Measurements from ENCODE around the gene DRD1. TPM values are rescaled to one million over a fixed set of nuclear protein-coding genes. Genes with fewer than 3 reads are reported as not detected.

The DRD1 gene
- total RNA-seq (under 1 TPM; 0.17 to 0.37 TPM), polyA plus RNA-seq (ENCODE audit: insufficient read length in 6 of 6) (under 1 TPM; 0.09 to 0.35 (median 0.13) TPM)
- long read RNA-seq, donor 1 = 0 reads
- long read RNA-seq, donor 2 = 0 reads
- long read RNA-seq, donor 3 = 0 reads
- long read RNA-seq, donor 4 = 0 reads
- long read RNA-seq, donor 5 = 0 reads
- long read RNA-seq, donor 6 = 0 reads
- long read RNA-seq, donor 7 = 0 reads
- long read RNA-seq, donor 8 = 0 reads
- long read RNA-seq, donor 9 = 0 reads
- long read RNA-seq, donor 10 = 0 reads
- long read RNA-seq, donor 11, full-length matches to known transcripts = 1 of 1 reads
- long read RNA-seq, donor 11, partial matches to known transcripts = 0 of 1 reads
- long read RNA-seq, donor 11, other reads (novel, unspliced or antisense) = 0 of 1 reads
- long read RNA-seq, donor 12 = 0 reads

GRCh38 chr5:175444060-175444904, at the start of gene DRD1:
Gene DRD1, minus strand, starts transcription at chr5:175444182. Its CDS starts 1,083 bp downstream, at chr5:175443099.
- DNase-seq (peak in 3 of 4 donors; percentile 36 to 89 (median 51)), ATAC-seq (peak; percentile 92)
- Histone ChIP-seq H3K36me3 (no peaks in the 10 kb centered on the region), H3K27ac (no peak within 1 kb of the TSS), H3K9me3 (no peaks in the 10 kb centered on the region), H3K4me3 (peak within 1 kb of the TSS; percentile 20 to 24), H3K4me1 (peaks cover 5 to 15% of the 10 kb centered on the region in 2 donors), H3K27me3 (peaks cover 22 to 96% of the 10 kb centered on the region in 2 donors)
- intact Hi-C loops (cut with DNase I) = loop anchor here in 1 of 2 donors (5.0 kb wide), 1 partner anchor 492 kb away; no protein-coding TSS in a partner anchor
- TF ChIP-seq CTCF (IDR thresholded peaks at IDR 0.05) = peak; percentile 67 to 78

GRCh38 chr5:175493726-175494125, 49.7 kb upstream of the DRD1 start:
- H3K27me3 ChIP-seq = no peaks in the 10 kb centered on the region
- H3K9me3 ChIP-seq = no peaks in the 10 kb centered on the region
- H3K36me3 ChIP-seq = peaks cover 0 to 45% of the 10 kb centered on the region in 2 donors
- DNase-seq = no peak
- H3K4me3 ChIP-seq = no peak overlapping the region
- H3K4me1 ChIP-seq = no peaks in the 10 kb centered on the region
- no peak for ATAC-seq
- intact Hi-C loops (cut with DNase I) = no loop called here
- H3K27ac ChIP-seq = no peak overlapping the region
- TF ChIP-seq CTCF (IDR thresholded peaks at IDR 0.05) = no peak

- TF ChIP-seq CTCF (IDR thresholded peaks at IDR 0.05) = no peak
- DNase-seq = no peak
- intact Hi-C loops (cut with DNase I) = no loop called here
- H3K9me3 ChIP-seq = no peaks in the 10 kb centered on the region
- ATAC-seq = no peak
- H3K27me3 ChIP-seq = no peaks in the 10 kb centered on the region
- H3K27ac ChIP-seq = no peak overlapping the region
- H3K4me3 ChIP-seq = no peak overlapping the region
- no peaks in the 10 kb centered on the region for H3K4me1 ChIP-seq
- H3K36me3 ChIP-seq = peaks cover 0 to 42% of the 10 kb centered on the region in 2 donors
These were observed 49.3 kb upstream of the DRD1 start for GRCh38 chr5:175493260-175493659.

- H3K27ac ChIP-seq = no peak overlapping the region
- intact Hi-C loops (cut with DNase I) = no loop called here
- H3K4me1 ChIP-seq = no peaks in the 10 kb centered on the region
- TF ChIP-seq CTCF (IDR thresholded peaks at IDR 0.05) = no peak
- ATAC-seq (no peak), DNase-seq (no peak)
- peaks cover 0 to 41% of the 10 kb centered on the region in 2 donors for H3K36me3 ChIP-seq
- H3K4me3 ChIP-seq = no peak overlapping the region
- H3K9me3 ChIP-seq = no peaks in the 10 kb centered on the region
- no peaks in the 10 kb centered on the region for H3K27me3 ChIP-seq
These were observed 47.2 kb upstream of the DRD1 start for GRCh38 chr5:175491223-175491622.
